CD4-positive, alpha-beta T cell treated with Interleukin-2 at 100 ng/mL for 4 hours (primary cell): ENCODE data around the gene GPM6B.
"Not testable (repeated sequence)": the region's sequence is repeated elsewhere in the genome, so short reads cannot be mapped to it uniquely, and the experiment has no call there.

Experiments used
- DNase-seq: peaks from one replicate; pipeline ENCODE4 v3.0.0-alpha.2; 2020; ENCODE audit warnings: low spot score

GPM6B gene

DNA sequence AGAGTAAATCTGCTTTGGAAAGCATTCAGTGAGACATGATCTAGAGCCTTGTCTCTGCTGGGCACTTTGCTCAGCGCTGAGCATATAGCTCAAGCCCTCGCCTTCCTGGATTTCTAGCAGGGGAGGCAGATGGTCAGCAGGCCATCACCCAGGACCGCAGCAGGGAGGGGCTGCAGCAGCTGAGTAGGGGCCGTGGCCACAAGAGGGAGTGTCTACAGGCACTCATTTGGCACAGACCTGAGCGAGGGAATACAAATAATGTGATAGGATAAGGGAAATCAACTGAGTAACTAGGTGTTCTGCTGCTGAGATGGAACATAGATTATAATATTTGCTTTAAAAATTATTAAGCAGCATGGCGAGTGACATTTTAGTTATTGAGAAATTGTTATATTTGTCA, 52.1 kb downstream of the GPM6B start:
- DNase-seq, result no peak

- DNase-seq, result no peak
Measured at GRCh38 chrX:13764281-13764680, 52.6 kb downstream of the GPM6B start.

GRCh38 chrX:13763489-13763888, 53.4 kb downstream of the GPM6B start:
- no peak for DNase-seq

- DNase-seq, result no peak
Measured at GRCh38 chrX:13761606-13762414, 55.1 kb downstream of the GPM6B start.

GRCh38 chrX:13760426-13760825, 56.5 kb downstream of the GPM6B start:
- no peak for DNase-seq

- no peak for DNase-seq
Measured at GRCh38 chrX:13759152-13759718, 57.7 kb downstream of the GPM6B start.

DNA sequence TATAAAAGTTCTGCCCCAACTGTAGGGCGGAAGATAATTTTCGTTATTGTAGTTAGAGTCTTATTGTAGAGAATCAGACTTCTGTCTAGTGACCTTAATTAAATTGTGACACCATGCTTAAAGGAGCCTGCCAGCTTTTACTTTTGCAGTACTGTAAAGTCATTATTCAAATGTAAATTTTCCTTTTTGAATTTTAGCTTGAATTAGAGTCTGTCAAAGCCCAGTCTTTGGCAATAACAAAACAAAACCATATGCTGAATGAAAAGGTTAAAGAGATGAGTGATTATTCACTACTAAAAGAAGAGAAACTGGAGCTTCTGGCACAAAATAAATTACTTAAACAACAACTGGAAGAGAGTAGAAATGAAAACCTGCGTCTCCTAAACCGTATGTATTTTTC, 60.5 kb downstream of the GPM6B start:
- no peak for DNase-seq

DNA sequence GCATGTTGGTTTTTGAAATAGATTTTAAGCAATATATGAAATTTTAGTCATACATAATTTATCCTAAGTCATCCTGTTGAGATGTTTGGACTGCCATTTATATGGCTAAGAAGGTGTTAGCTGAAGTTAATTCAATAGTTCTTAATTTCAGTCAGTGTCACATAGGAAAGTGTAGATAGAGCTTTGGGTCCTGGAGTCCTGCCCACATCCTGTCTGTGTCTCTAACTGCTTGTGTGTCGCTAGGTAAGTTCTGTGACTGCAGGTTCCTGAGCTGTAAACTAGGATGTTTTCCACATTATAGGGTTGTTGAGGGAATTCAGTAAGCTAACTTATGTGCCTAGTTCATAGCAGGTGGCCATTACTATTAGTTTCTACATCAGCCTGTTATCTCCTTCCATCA, 61.6 kb downstream of the GPM6B start:
- peak; percentile 20 for DNase-seq

DNA sequence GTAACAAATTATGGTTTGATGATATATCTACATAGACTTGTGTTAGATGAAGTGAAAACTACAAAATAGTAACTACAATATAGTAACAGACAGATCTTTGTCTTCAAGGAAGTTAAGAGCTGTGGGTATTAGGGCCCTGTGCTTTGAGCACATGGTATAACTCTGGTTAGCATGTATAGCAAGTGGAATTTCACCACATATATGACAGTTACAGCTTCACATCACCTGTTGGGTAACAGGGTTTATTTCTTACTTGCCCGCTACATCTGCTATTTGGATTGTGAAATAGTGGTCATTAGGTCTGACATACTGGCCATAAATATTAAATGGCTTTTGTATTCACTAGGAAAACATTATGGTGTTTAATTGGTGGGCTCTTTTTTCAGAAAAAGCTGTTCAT, 62.1 kb downstream of the GPM6B start:
- no peak for DNase-seq

DNA sequence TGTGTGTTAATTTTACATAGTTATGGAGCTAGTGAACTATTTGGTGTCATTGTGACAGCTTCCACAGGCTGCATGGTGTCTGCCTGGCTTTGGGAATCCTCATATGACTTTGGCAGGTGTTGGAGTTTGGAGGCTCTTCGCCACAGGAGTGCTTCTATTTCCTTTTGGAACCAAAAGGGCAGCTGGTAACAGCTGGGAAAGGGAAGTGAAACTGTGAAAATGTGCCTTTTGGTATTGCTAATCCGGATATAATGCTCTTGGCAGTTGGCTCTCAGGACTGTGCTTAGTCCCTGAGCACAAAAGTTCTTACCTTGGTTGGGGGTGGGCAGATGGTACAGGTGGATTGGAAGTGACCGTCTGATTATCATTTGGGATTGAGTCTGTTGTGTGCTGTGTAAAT, 64.2 kb downstream of the GPM6B start:
- no peak for DNase-seq

GRCh38 chrX:13752141-13752540, 64.8 kb downstream of the GPM6B start:
- no peak for DNase-seq

- DNase-seq, result no peak
Measured at GRCh38 chrX:13750812-13751211, 66.1 kb downstream of the GPM6B start.

GRCh38 chrX:13750204-13750603, 66.7 kb downstream of the GPM6B start:
- peak; percentile 60 for DNase-seq

- no peak for DNase-seq
Measured at GRCh38 chrX:13748486-13748885, 68.4 kb downstream of the GPM6B start.

DNA sequence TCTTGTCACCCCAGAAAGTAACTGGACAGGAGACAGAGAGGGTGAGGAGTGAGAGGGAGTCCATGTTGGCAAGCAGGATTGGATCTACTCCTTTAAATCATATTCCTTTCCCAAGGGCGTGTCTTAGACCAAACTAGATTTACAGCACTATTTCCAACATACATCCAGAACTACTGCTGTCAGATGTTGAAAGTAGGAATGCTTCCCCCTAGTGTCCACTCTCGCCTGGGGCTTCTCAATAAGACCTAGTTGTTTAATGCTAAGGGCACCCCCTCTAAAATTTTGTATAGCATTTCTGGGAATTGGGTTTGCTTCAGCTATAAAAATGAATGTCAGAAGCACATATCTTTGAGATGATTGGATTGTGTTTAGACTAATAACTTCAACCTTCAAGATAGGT, 69.1 kb downstream of the GPM6B start:
- peak; percentile 48 for DNase-seq

GRCh38 chrX:13742397-13743176, 74.3 kb downstream of the GPM6B start:
- peak; percentile 74 for DNase-seq

GRCh38 chrX:13741695-13742094, 75.2 kb downstream of the GPM6B start:
- no peak for DNase-seq

- peak; percentile 92 for DNase-seq
Measured at GRCh38 chrX:13734278-13735172, 82.4 kb downstream of the GPM6B start, which contains the start of the genes OFD1 and TRAPPC2. TSS of gene OFD1 (plus strand) at chrX:13734748. CDS start at chrX:13735072, 324 bp downstream. TSS of gene TRAPPC2 (minus strand) at chrX:13734620. CDS start at chrX:13719963, 14,657 bp downstream.

DNA sequence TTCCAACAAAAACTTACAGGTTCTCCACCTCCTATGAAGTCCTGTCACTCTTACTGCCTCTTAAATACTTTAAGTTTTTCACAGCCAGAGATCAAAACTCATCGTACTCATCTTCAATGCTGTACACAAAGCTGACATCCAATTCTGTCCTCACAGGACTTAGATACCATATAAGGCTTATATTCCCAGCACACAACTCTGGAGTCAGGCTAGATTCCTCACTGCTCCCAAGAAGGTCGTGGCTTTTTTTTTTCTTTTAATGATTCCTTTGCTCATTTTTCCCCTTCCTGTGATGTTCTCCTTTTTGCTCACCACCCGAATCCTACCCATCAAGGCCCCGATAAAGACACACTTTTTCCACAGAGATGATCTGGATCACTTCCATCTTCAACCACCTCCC, 83.4 kb downstream of the GPM6B start:
- no peak for DNase-seq

DNA sequence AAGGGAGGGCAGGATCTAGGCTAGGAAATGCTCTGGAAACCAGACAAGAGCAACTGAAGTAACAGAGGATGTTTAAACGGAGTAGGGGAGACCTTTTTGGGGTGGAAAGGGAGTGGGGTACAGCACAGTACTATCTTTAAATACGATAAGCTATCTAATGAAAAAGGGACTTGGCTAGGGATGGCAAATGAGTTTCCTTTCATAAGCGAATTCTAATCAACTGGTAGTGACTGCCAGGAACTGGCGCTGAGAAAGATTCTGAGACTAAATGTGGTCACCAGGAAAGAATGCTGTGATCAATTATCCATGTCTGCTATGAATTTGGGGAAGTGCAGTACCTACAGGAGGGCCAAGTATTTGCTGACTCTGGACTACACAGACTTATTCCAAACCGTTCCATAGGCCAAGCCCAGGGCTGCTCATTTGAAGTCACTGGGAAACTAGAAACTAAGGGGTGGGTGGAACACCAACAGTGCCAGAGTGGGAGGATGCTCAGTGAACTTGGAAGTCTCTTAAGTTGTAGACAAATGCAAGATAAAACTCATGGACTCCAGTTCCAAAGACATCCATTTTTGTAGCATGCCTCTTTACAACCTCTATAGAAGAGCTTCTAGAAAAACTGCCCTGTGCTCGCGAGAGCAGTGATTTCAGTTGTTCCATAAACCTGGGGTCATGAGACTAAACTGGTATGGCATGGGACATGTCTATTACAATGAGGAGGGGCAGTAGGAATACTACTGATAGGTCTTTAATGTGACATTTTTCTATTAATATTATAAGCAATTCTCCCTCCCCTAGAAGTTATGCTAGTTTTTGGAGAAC, 84.4 kb downstream of the GPM6B start:
- no peak for DNase-seq

DNA sequence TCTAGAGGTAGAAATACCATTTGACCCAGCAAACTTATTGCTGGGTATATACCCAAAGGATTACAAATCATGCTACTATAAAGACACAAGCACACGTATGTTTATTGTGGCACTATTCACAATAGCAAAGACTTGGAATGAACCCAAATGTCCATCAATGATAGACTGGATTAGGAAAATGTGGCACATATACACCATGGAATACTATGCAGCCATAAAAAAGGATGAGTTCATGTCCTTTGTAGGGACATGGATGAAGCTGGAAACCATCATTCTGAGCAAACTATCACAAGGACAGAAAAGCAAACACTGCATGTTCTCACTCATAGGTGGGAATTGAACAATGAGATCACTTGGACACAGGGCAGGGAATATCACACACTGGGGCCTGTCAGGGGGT, 86.4 kb downstream of the GPM6B start:
- not testable (repeated sequence) for DNase-seq
